Heart left ventricle (tissue), 13 donors: ENCODE data around the gene LAIR2.

Source experiments
- POLR2A ChIP-seq, 2 donors: fragments of 450-650 bp; IDR thresholded peaks; one replicate each; pipeline ENCODE4 v1.6.1; 2017; ENCODE audit warnings: antibody characterized with exemption in 2 of 2, mild to moderate bottlenecking in 2 of 2, moderate library complexity in 2 of 2
- TF ChIP-seq, protein P1 (sequence below), 12 donors: fragments of 200-600 bp; sonication (generic) in 4 of 12; IDR thresholded peaks; one replicate each; pipeline versions ENCODE4 v1.5.0 to v1.8.0; 2018 to 2022; ENCODE audit warnings: antibody characterized with exemption in 12 of 12, mild to moderate bottlenecking in 5 of 12
- donor health status: ischemic (EF 13 %, LVEDD 7.1; RV severe dilation, severe dysfunction).
- donor health status: DM: no; HTN: yes; CAD: no.
- donor health status: DM: no; HTN: no; CAD: no.
- donor health status: ischemic (EF 25% LVEDD 6.9; RV normal size, moderate dysfunction).
- donor health status: ischemic (EF 25% LVEDD 5.7; RV mildly dilated, moderate dysfunction).
- donor health status: ischemic (EF 35%, LVEDD 5.7; RV mildly dilated, moderate dysfunction).
- donor health status: nonischemic (EF 11% LVEDD 7.7; RV severe dilation, severe dysfunction).
- donor health status: DM: yes; HTN: yes; CAD: no.
- donor health status: PGD.
- donor health status: ischemic (EF 29% LVEDD 5.4; RV normal size, mild dysfunction).
- donor health status: nonischemic (EF 23%, LVEDD 6.1; RV moderate dilation, normal function).

DNA sequence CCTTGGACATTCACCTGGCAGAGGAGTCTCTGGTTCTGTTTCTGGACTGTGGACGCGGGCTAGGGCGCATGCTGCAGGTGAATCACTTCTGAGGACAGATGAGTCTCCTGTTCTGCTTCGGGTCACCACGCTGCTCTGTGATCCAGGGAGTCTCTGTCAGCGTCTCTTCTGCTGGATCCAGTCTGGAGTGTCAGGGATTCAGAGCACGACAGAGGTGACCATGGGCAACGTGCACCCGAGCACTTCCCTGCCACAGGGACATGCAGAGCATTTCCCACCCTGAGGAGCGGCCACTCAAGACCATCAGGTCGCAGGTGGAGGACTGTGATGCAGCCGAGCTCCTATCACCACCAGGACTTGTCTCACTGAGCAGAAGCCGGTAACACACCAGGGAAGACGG lies 46.6 kb downstream of the LAIR2 start:
- TF ChIP-seq, protein P1, sequence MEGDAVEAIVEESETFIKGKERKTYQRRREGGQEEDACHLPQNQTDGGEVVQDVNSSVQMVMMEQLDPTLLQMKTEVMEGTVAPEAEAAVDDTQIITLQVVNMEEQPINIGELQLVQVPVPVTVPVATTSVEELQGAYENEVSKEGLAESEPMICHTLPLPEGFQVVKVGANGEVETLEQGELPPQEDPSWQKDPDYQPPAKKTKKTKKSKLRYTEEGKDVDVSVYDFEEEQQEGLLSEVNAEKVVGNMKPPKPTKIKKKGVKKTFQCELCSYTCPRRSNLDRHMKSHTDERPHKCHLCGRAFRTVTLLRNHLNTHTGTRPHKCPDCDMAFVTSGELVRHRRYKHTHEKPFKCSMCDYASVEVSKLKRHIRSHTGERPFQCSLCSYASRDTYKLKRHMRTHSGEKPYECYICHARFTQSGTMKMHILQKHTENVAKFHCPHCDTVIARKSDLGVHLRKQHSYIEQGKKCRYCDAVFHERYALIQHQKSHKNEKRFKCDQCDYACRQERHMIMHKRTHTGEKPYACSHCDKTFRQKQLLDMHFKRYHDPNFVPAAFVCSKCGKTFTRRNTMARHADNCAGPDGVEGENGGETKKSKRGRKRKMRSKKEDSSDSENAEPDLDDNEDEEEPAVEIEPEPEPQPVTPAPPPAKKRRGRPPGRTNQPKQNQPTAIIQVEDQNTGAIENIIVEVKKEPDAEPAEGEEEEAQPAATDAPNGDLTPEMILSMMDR (IDR thresholded peaks at IDR 0.05), result no peak
- no peak for TF ChIP-seq POLR2A (IDR thresholded peaks at IDR 0.05)
